NT2/D1 (cell line): ENCODE results near the gene DLGAP3.

ENCODE experiments used
- SUZ12 ChIP-seq: IDR thresholded peaks from 2 replicates; pipeline ENCODE4 v1.6.1; 2011; ENCODE audit not compliant: insufficient read length, insufficient read depth; ENCODE audit errors: extremely low read depth
- YY1 ChIP-seq: IDR thresholded peaks from 2 replicates; pipeline ENCODE4 v1.6.1; 2011; ENCODE audit not compliant: insufficient read length, insufficient read depth
- ZNF274 ChIP-seq: IDR thresholded peaks from 2 replicates; pipeline ENCODE4 v1.6.1; 2011; ENCODE audit warnings: mild to moderate bottlenecking, low read depth, low read length

DNA sequence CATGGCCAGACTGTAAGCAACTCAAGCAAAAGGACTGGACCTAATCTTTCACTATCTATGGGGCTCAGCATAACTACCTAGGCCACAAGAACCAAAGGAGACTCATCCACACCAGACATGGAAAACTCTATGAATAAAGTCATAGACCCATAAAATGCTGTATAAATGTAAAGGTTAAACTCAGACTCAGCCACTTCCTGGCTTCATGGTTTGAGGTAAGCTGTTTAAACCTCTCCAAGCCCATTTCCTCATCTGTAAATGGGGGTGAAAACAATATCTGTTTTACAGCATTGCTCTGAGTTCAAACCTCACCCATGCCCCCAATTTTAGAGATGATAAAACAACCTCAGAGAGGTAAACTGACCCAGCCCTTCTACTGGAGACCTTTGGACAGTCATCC lies 65.9 kb downstream of the DLGAP3 start:
- TF ChIP-seq SUZ12, result no peak
- TF ChIP-seq YY1, result no peak
- TF ChIP-seq ZNF274, result no peak
